H9 (cell line): Measurements from ENCODE around the gene ABCD3. TPM values are rescaled to one million over a fixed set of nuclear protein-coding genes. Genes with fewer than 3 reads are reported as not detected.
"Not testable (repeated sequence)": the region's sequence is repeated elsewhere in the genome, so short reads cannot be mapped to it uniquely, and the experiment has no call there.

Experiments
- DNase-seq: peaks from one replicate; pipeline ENCODE4 v3.0.0-alpha.2; 2017
- H2AFZ ChIP-seq: one replicate; pipeline ENCODE4 v1.6.1; 2013; ENCODE audit warnings: mild to moderate bottlenecking, low read length, control low read depth, moderate library complexity
- H2AK5ac ChIP-seq: 2 replicates; pipeline ENCODE4 v1.6.1; 2013; ENCODE audit warnings: low read length, control low read depth, mixed read lengths; ENCODE audit not compliant: insufficient read length
- H2BK120ac ChIP-seq: one replicate; pipeline ENCODE4 v1.6.1; 2013; ENCODE audit warnings: low read depth, mild to moderate bottlenecking, low read length, control low read depth, inconsistent platforms; ENCODE audit not compliant: poor library complexity, severe bottlenecking
- H2BK12ac ChIP-seq: 2 replicates; pipeline ENCODE4 v1.6.1; 2013; ENCODE audit warnings: low read length, control low read depth, mixed read lengths, low read depth; ENCODE audit not compliant: insufficient read length
- H2BK15ac ChIP-seq: 2 replicates; pipeline ENCODE4 v1.6.1; 2013; ENCODE audit warnings: low read depth, low read length, control low read depth
- H2BK20ac ChIP-seq: one replicate; pipeline ENCODE4 v1.6.1; 2013; ENCODE audit warnings: low read depth, mild to moderate bottlenecking, low read length, control low read depth, inconsistent platforms; ENCODE audit not compliant: poor library complexity, severe bottlenecking
- H2BK5ac ChIP-seq: 2 replicates; pipeline ENCODE4 v1.6.1; 2013; ENCODE audit warnings: low read length, control low read depth, mixed read lengths; ENCODE audit not compliant: insufficient read length
- H3K14ac ChIP-seq: 2 replicates; pipeline ENCODE4 v1.6.1; 2013; ENCODE audit warnings: low read length, control low read depth; ENCODE audit not compliant: insufficient read depth
- H3K18ac ChIP-seq: 2 replicates; pipeline ENCODE4 v1.6.1; 2013; ENCODE audit warnings: low read depth, mild to moderate bottlenecking, mixed read lengths, low read length, control low read depth; ENCODE audit not compliant: insufficient read length
- H3K23ac ChIP-seq: 2 replicates; pipeline ENCODE4 v1.6.1; 2013; ENCODE audit warnings: low read length, control low read depth, mixed read lengths, low read depth; ENCODE audit not compliant: insufficient read length
- H3K23me2 ChIP-seq: 2 replicates; pipeline ENCODE4 v1.6.1; 2013; ENCODE audit warnings: low read depth, mild to moderate bottlenecking, mixed read lengths, low read length, control low read depth; ENCODE audit not compliant: insufficient read length, poor library complexity, severe bottlenecking
- H3K27ac ChIP-seq: 2 replicates; pipeline ENCODE4 v1.5.1; 2013; ENCODE audit warnings: low read length, control low read depth, mixed read lengths, low read depth; ENCODE audit not compliant: insufficient read length
- H3K27me3 ChIP-seq: 2 replicates; pipeline ENCODE4 v1.6.1; 2013; ENCODE audit warnings: low read length, control low read depth, inconsistent platforms; ENCODE audit not compliant: insufficient read depth
- H3K4ac ChIP-seq: 2 replicates; pipeline ENCODE4 v1.6.1; 2013; ENCODE audit warnings: low read depth, mild to moderate bottlenecking, control low read depth, inconsistent platforms, low read length, moderate library complexity
- H3K4me1 ChIP-seq: 2 replicates; pipeline ENCODE4 v1.6.1; 2013; ENCODE audit warnings: low read length, control low read depth, inconsistent platforms; ENCODE audit not compliant: insufficient read depth
- H3K4me2 ChIP-seq: 2 replicates; pipeline ENCODE4 v1.6.1; 2013; ENCODE audit warnings: low read length, control low read depth, mixed read lengths; ENCODE audit not compliant: insufficient read length, insufficient read depth
- H3K56ac ChIP-seq: 2 replicates; pipeline ENCODE4 v1.6.1; 2013; ENCODE audit warnings: low read depth, mild to moderate bottlenecking, mixed read lengths, low read length, control low read depth; ENCODE audit not compliant: insufficient read length
- H3K79me1 ChIP-seq: 2 replicates; pipeline ENCODE4 v1.6.1; 2013; ENCODE audit warnings: low read depth, mild to moderate bottlenecking, moderate library complexity, low read length, control low read depth, inconsistent platforms; ENCODE audit not compliant: insufficient read depth, poor library complexity, severe bottlenecking
- H3K79me2 ChIP-seq: 2 replicates; pipeline ENCODE4 v1.6.1; 2013; ENCODE audit warnings: low read length, control low read depth, inconsistent platforms; ENCODE audit not compliant: insufficient read depth
- H3K9ac ChIP-seq: 2 replicates; pipeline ENCODE4 v1.6.1; 2013; ENCODE audit warnings: low read length, control low read depth, mixed read lengths; ENCODE audit not compliant: insufficient read length; ENCODE audit errors: extremely low read depth
- H3K9me3 ChIP-seq: one replicate; pipeline ENCODE4 v1.6.1; 2013; ENCODE audit warnings: low read depth, low read length, inconsistent platforms; ENCODE audit not compliant: control insufficient read depth
- H3T11ph ChIP-seq: one replicate; pipeline ENCODE4 v1.6.1; 2013; ENCODE audit warnings: mild to moderate bottlenecking, low read length, control low read depth, inconsistent platforms
- H4K20me1 ChIP-seq: one replicate; pipeline ENCODE4 v1.6.1; 2013; ENCODE audit not compliant: control insufficient read depth, insufficient read length, insufficient read depth
- H4K5ac ChIP-seq: 2 replicates; pipeline ENCODE4 v1.6.1; 2013; ENCODE audit warnings: low read depth, mild to moderate bottlenecking, mixed read lengths, low read length, control low read depth; ENCODE audit not compliant: insufficient read length
- H4K8ac ChIP-seq: replicated peaks from 2 replicates; pipeline ENCODE4 v1.6.1; 2013; ENCODE audit warnings: low read length, control low read depth, mixed read lengths, low read depth; ENCODE audit not compliant: insufficient read length
- H4K91ac ChIP-seq: 2 replicates; pipeline ENCODE4 v1.6.1; 2013; ENCODE audit warnings: low read depth, mild to moderate bottlenecking, moderate library complexity, mixed read lengths, low read length, control low read depth; ENCODE audit not compliant: insufficient read length
- H3K27ac Mint-ChIP-seq, 3 experiments: 2 replicates in 2 of 3; 3 replicates in 1 of 3; pipeline ENCODE4 v1.8.0; 2020 to 2021; ENCODE audit warnings: mixed read lengths in 3 of 3, mild to moderate bottlenecking in 1 of 3, moderate library complexity in 1 of 3
- H3K27me3 Mint-ChIP-seq: 2 replicates; pipeline ENCODE4 v1.8.0; 2021; ENCODE audit warnings: low read depth, mild to moderate bottlenecking, moderate library complexity, mixed read lengths
- H3K36me3 Mint-ChIP-seq, 3 experiments: 2 replicates in 2 of 3; 3 replicates in 1 of 3; pipeline ENCODE4 v1.8.0; 2020 to 2021; ENCODE audit warnings: low read depth in 3 of 3, mixed read lengths in 3 of 3; ENCODE audit not compliant: insufficient read depth in 1 of 3
- H3K4me1 Mint-ChIP-seq, 2 experiments: 2 replicates each; pipeline ENCODE4 v1.8.0; 2020; ENCODE audit warnings: mixed read lengths in 2 of 2
- H3K4me3 Mint-ChIP-seq, 2 experiments: 2 replicates in 1 of 2; 3 replicates in 1 of 2; pipeline ENCODE4 v1.8.0; 2020 to 2021; ENCODE audit warnings: mild to moderate bottlenecking in 2 of 2, mixed read lengths in 2 of 2, moderate library complexity in 1 of 2
- H3K9me3 Mint-ChIP-seq, 2 experiments: 2 replicates in 1 of 2; 3 replicates in 1 of 2; pipeline ENCODE4 v1.8.0; 2020; ENCODE audit warnings: mild to moderate bottlenecking in 2 of 2, mixed read lengths in 2 of 2, moderate library complexity in 1 of 2
- WGBS: extraction: QIAGEN DNeasy Blood & Tissue Kit; methylation state at CpG from one replicate; pipeline ENCODE4 v1.1.7; 2013; ENCODE audit warnings: missing lambda C conversion rate, low lambda C conversion rate, mixed read lengths; ENCODE audit not compliant: insufficient read length; ENCODE audit errors: extremely low coverage; 5-methylcytosine and 5-hydroxymethylcytosine counted together
- total RNA-seq: library from RNA; stranded (reverse); gene quantifications from 2 replicates; pipeline ENCODE4 v1.2.1, GENCODE V29; 2021
- TF ChIP-seq, protein P1 (sequence below): fragments of 200-600 bp; sonication (generic); conservative IDR thresholded peaks from 3 replicates; pipeline ENCODE4 v1.8.0; 2021; ENCODE audit warnings: antibody characterized with exemption, mild to moderate bottlenecking

The ABCD3 gene
- total RNA-seq, 1 experiment from 2014 or later: 32.0 TPM

DNA sequence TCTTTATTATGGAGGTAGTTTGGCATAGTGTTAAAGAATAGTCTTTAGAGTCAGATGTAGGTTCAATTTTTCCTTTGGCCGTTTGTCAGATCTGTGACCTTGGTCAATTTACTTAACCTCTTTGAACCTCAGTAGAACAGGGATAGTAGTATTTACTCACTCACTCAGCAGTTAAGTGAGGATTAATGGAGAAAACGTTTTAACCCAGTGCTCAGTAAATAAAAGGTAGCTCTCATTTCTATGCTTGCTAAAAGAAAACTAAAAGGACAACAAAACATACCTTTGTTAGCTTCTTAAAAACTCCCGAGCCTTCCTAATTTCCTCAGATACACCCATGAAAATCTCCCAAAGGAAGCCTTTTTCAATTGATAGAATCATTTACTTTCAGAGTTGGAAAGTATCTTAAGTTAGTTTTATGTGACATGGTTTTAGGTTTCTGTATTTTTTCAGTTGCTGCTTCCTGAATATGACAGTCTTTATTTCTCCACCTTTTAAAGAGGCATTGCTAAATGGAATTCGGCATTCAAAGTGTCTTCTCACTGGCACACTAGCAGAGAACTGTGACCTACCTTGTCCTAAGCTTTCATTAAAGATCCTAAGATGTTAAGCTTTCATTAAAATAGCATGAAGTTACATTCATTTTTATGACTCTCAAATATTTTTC is 7.8 kb downstream of the ABCD3 start:
- Histone ChIP-seq H2BK5ac (no peak overlapping the region), H3K79me1 (peaks cover 4% of the 10 kb centered on the region), H4K20me1 (no peaks in the 10 kb centered on the region), H2AFZ (no peak overlapping the region), H3K23me2 (no peaks in the 10 kb centered on the region), H4K8ac (no peak overlapping the region), H2BK15ac (no peak overlapping the region), H3T11ph (no peak overlapping the region), H2AK5ac (no peak overlapping the region), H3K4ac (no peak overlapping the region), H3K4me1 (no peaks in the 10 kb centered on the region), H3K18ac (no peak overlapping the region), H3K9me3 (no peaks in the 10 kb centered on the region), H3K79me2 (peaks cover 4% of the 10 kb centered on the region; the same call in 1 of the 2 replicates), H4K5ac (no peak overlapping the region), H3K14ac (no peak overlapping the region), H4K91ac (no peak overlapping the region), H3K9ac (no peak overlapping the region), H3K23ac (no peak overlapping the region), H3K4me2 (no peak overlapping the region), H2BK20ac (no peak overlapping the region), H2BK12ac (no peak overlapping the region), H2BK120ac (no peak overlapping the region), H3K56ac (no peak overlapping the region), H3K27me3 (no peaks in the 10 kb centered on the region), H3K27ac (no peak overlapping the region)
- WGBS: no CpG with 5 or more reads among the region's 4 CpGs
- peaks cover 19 to 22% (median 21%) of the 10 kb centered on the region in 3 experiments for H3K36me3 Mint-ChIP-seq
- no peak for DNase-seq
- no peaks in the 10 kb centered on the region for H3K27me3 Mint-ChIP-seq
- H3K27ac Mint-ChIP-seq: no peak overlapping the region
- no peak overlapping the region for H3K4me3 Mint-ChIP-seq
- peaks cover 16 to 42% of the 10 kb centered on the region in 2 experiments for H3K4me1 Mint-ChIP-seq
- TF ChIP-seq, protein P1, sequence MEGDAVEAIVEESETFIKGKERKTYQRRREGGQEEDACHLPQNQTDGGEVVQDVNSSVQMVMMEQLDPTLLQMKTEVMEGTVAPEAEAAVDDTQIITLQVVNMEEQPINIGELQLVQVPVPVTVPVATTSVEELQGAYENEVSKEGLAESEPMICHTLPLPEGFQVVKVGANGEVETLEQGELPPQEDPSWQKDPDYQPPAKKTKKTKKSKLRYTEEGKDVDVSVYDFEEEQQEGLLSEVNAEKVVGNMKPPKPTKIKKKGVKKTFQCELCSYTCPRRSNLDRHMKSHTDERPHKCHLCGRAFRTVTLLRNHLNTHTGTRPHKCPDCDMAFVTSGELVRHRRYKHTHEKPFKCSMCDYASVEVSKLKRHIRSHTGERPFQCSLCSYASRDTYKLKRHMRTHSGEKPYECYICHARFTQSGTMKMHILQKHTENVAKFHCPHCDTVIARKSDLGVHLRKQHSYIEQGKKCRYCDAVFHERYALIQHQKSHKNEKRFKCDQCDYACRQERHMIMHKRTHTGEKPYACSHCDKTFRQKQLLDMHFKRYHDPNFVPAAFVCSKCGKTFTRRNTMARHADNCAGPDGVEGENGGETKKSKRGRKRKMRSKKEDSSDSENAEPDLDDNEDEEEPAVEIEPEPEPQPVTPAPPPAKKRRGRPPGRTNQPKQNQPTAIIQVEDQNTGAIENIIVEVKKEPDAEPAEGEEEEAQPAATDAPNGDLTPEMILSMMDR: no peak
- H3K9me3 Mint-ChIP-seq: peaks cover 17 to 21% of the 10 kb centered on the region in 2 experiments

DNA sequence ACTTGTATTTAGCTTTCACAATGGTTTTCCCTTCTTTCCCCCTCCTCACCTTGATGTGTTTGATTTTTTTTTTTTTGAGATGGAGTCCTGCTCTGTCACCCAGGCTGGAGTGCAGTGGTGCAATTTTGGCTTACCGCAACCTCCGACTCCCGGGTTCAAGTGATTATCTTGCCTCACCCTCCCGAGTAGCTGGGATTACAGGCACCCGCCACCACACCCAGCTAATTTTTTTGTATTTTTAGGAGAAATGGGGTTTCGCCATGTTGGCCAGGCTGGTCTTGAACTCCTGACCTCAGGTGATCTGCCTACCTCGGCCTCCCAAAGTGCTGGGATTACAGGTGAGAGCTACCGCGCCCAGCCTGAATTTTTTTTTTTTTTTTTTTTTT is 8.3 kb downstream of the ABCD3 start:
- H4K91ac ChIP-seq, H2BK5ac ChIP-seq, H2BK12ac ChIP-seq, H3K9ac ChIP-seq, H3K27ac ChIP-seq, H3K56ac ChIP-seq, H4K20me1 ChIP-seq, H3K27ac Mint-ChIP-seq, H4K5ac ChIP-seq, H3K23ac ChIP-seq, H3K4me3 Mint-ChIP-seq, H3K9me3 ChIP-seq, H3K18ac ChIP-seq, H3K4me2 ChIP-seq, H3K4me1 ChIP-seq, H3K14ac ChIP-seq, H3K27me3 ChIP-seq, H2BK120ac ChIP-seq, H4K8ac ChIP-seq, H3T11ph ChIP-seq, H3K23me2 ChIP-seq, H2BK15ac ChIP-seq, H3K4ac ChIP-seq, H2BK20ac ChIP-seq, H2AFZ ChIP-seq, DNase-seq, H3K79me1 ChIP-seq, H3K79me2 ChIP-seq, H2AK5ac ChIP-seq, H3K27me3 Mint-ChIP-seq: not testable (repeated sequence)
- H3K36me3 Mint-ChIP-seq: peaks cover 19 to 22% (median 21%) of the 10 kb centered on the region in 3 experiments
- WGBS: no CpG with 5 or more reads among the region's 9 CpGs
- peaks cover 17 to 21% of the 10 kb centered on the region in 2 experiments for H3K9me3 Mint-ChIP-seq
- H3K4me1 Mint-ChIP-seq: peaks cover 16 to 39% of the 10 kb centered on the region in 2 experiments
